Spleen (tissue), 7 donors: ENCODE measurements around the gene TIGD4.

Experiments
- POLR2A ChIP-seq, 3 donors: fragments of 450-650 bp; IDR thresholded peaks; one replicate each; pipeline ENCODE4 v1.5.1; 2017; ENCODE audit warnings: antibody characterized with exemption in 3 of 3, mild to moderate bottlenecking in 1 of 3
- TF ChIP-seq, protein P1 (sequence below), 11 experiments: fragments of 200-600 bp in 7 of 11; fragments of 450-650 bp in 4 of 11; sonication (generic) in 4 of 11; IDR thresholded peaks in 8 of 11; conservative IDR thresholded peaks in 3 of 11; 1 replicate in 7 of 11; 2 replicates in 4 of 11; pipeline versions ENCODE4 v1.4.0 to v1.8.0; 2016 to 2021; ENCODE audit warnings: antibody characterized with exemption in 11 of 11, inconsistent platforms in 4 of 11, mild to moderate bottlenecking in 1 of 11
- donor health status: DM: no; HTN: no; CAD: no; lungs with moderate emphysema.
- donor health status: DM: no; HTN: no; CAD: no.
- donor health status: DM: no; HTN: no; CAD: no.

- no peak for TF ChIP-seq POLR2A (IDR thresholded peaks at IDR 0.05)
- TF ChIP-seq, protein P1, sequence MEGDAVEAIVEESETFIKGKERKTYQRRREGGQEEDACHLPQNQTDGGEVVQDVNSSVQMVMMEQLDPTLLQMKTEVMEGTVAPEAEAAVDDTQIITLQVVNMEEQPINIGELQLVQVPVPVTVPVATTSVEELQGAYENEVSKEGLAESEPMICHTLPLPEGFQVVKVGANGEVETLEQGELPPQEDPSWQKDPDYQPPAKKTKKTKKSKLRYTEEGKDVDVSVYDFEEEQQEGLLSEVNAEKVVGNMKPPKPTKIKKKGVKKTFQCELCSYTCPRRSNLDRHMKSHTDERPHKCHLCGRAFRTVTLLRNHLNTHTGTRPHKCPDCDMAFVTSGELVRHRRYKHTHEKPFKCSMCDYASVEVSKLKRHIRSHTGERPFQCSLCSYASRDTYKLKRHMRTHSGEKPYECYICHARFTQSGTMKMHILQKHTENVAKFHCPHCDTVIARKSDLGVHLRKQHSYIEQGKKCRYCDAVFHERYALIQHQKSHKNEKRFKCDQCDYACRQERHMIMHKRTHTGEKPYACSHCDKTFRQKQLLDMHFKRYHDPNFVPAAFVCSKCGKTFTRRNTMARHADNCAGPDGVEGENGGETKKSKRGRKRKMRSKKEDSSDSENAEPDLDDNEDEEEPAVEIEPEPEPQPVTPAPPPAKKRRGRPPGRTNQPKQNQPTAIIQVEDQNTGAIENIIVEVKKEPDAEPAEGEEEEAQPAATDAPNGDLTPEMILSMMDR (IDR thresholded peaks at IDR 0.05 in 8 of 11, conservative IDR thresholded peaks at IDR 0.05 in 3 of 11): no peak
These were observed 7.6 kb downstream of the TIGD4 start for GRCh38 chr4:152771741-152772533.
